GM21381 (cell line): ENCODE results near the gene GMPPA.

ENCODE experiments used
- ATAC-seq: cut with Tn5 transposase; IDR thresholded peaks from one replicate; pipeline ENCODE4 v1.9.1; 2021; ENCODE audit warnings: mild to moderate bottlenecking, moderate library complexity; ENCODE audit not compliant: unreplicated experiment

Gene GMPPA

DNA sequence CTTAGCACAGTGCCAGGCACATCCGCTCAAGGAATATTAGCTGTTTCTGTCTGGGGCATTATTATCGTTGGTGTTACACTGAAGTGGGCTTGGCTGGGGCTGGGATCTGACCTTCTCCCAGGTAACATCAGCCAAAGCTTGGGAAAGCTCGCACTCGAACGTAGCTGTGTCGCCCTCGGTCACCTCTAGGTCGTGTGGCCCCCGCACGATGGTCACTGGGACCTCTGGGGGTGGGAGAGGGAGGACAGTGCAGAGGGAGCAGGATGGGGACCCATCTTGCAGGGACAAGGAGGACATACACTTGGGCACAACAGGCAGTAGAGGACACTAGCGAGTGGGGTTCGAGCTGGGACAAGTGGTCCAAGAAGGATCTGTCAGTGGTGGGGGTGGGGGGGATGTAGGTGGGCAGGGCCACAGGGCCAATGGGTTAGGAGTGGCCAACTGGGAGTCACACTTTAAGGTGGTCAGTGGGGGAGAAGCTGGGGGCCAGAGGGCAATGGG is 54.8 kb downstream of the GMPPA start:
- no peak for ATAC-seq

DNA sequence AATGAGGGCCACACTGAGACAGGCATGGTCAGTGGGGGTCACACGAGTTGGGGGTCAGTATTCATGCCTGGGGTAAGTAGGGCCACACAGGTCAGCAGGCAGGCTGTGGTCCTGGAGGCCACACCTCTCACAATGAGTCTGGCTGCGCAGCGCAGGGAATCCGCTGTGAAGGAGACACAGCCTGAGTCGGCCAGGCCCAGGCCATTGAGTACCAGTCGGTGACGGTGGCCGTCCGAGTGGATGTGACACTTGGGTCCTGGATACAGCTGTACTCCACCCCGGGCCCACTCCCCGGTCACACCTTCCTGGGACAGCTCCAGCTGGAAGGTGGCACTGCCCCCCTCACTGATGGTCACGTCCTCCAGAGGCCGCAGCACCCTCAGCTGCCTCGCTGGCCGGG is 55.7 kb downstream of the GMPPA start:
- no peak for ATAC-seq

DNA sequence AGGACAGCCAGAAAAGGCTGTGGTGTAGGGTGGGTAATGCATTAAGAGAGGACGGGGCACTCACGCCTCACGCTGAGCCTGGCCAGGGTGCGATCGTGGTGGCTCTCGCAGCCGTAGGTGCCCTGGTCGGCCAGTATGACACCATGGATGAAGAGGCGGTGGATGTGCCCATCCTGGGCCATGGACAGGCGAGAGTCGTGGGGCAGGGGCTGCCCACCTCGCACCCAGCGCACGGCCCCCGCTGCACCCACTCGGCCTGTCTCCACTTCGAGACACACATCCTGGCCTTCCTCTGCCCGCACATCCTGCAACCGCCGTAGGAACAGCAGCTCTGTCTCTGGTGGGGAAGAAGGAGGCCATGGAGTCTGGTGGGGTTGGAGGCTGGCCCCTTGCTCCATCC is 57.3 kb downstream of the GMPPA start:
- no peak for ATAC-seq

DNA sequence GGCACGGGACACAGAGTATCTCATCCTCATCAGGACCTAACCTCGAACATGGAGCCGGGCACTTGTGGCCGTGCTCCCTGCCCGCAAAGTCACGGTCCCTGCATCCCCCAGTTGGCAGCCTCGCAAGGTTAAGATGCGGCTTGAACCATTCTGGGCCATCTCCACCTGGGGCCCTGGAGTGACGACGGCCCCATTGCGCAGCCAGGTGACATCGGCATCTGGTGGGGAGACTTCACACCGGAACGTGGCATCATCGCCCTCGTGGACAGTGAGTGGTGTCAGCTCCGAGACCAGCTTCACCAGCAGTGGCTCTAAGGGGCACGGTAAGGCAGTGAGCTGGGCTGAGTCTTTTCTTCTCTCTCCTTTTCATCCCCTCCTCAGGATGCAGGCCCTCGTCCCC is 57.7 kb downstream of the GMPPA start:
- no peak for ATAC-seq
